ENCODE measurements around the gene PBX2. TPM values are rescaled to one million over a fixed set of nuclear protein-coding genes. Genes with fewer than 3 reads are reported as not detected.
A peak's percentile ranks its signal among the peaks of the same experiment; 100 is the strongest.

The PBX2 gene
- total and polyA plus RNA-seq, 2 of the 4 experiments (the other 2 are of a cell fraction), result 17.7 to 56.8 TPM

DNA sequence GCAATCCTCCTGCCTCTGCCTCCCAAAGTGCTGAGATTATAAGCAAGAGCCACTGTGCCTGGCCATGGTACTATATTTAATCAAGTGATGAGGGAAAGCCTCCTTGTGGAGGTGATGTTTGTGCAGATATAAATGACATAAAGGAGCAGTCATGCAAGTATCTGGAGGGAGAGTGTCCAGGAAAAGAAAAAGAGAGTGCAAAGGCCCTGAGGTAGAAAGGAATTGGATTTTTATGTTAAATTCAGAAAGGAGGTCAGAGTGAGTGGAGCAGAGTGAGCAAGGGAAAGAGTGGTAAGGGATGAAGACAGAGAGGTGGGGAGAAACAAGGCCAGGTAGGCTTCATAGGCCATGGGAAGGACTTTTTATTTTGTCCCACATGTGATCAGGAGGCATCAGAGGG, 52.5 kb downstream of the PBX2 start:
- BruUV-seq (replicated peaks), result no TSS peak
- Histone ChIP-seq H2AK5ac (ENCODE audit: low read depth, low read length) (0 out of 2 replicates have a peak overlapping the region, but pooled peaks have one; percentile 4), H3K4ac (ENCODE audit: low read depth, low read length) (no peak overlapping the region), H3K14ac (replicated peaks; ENCODE audit: low read depth, low read length) (no peak overlapping the region), H2BK20ac (ENCODE audit: low read depth, low read length) (no peak overlapping the region), H3K36me3 (ENCODE audit: control insufficient read depth, insufficient read depth, low read length) (no peaks in the 10 kb centered on the region), H3K9ac (ENCODE audit: low read depth, low read length) (no peak overlapping the region), H4K91ac (ENCODE audit: insufficient read depth, low read depth, low read length) (no peak overlapping the region), H3K56ac (ENCODE audit: extremely low read depth, insufficient read depth, low read length) (no peak overlapping the region), H2BK15ac (ENCODE audit: low read depth, low read length) (no peak overlapping the region), H3K27me3 (ENCODE audit: control insufficient read depth, insufficient read depth, low read length) (no peaks in the 10 kb centered on the region), H2BK120ac (ENCODE audit: low read depth, low read length) (no peak overlapping the region), H3K18ac (ENCODE audit: low read depth, low read length) (no peak overlapping the region), H3K27ac (ENCODE audit: insufficient read depth, low read length) (no peak overlapping the region), H4K20me1 (ENCODE audit: insufficient read depth, low read length) (no peaks in the 10 kb centered on the region), H2BK5ac (ENCODE audit: low read depth, low read length, poor library complexity, severe bottlenecking) (no peak overlapping the region), H3K9me3 (ENCODE audit: control insufficient read depth, insufficient read depth, low read length) (no peaks in the 10 kb centered on the region), H2AK9ac (replicated peaks; ENCODE audit: low read depth, low read length, poor library complexity) (no peak overlapping the region), H3K9me1 (ENCODE audit: insufficient read depth, low read length) (no peaks in the 10 kb centered on the region; the same call in 1 of the 2 replicates), H3K4me3 (ENCODE audit: insufficient read depth, low read depth, low read length) (no peak overlapping the region), H3K79me1 (ENCODE audit: low read depth in 1 of 2, low read length in 2 of 2) (no peaks in the 10 kb centered on the region), H4K8ac (ENCODE audit: low read depth in 2 of 2, low read length in 2 of 2) (no peak overlapping the region), H3K23ac (ENCODE audit: low read depth, low read length) (no peak overlapping the region), H4K5ac (ENCODE audit: low read depth, low read length) (no peak overlapping the region), H2AFZ (replicated peaks; ENCODE audit: low read length, poor library complexity) (no peak overlapping the region), H3K4me1 (ENCODE audit: control insufficient read depth, insufficient read depth, low read length) (peaks cover 7% of the 10 kb centered on the region; the same call in 1 of the 2 replicates), H3K4me2 (ENCODE audit: low read depth, low read length) (no peak overlapping the region)
- no peak for ATAC-seq (ENCODE audit: low read depth)
- in situ Hi-C loops (cut with MboI; ENCODE audit: low sequenced_read_pairs) (no loop called here), dilution Hi-C loops (cut with HindIII; ENCODE audit: low sequenced_read_pairs, unreplicated experiment) (no loop called here), intact Hi-C loops (cut with micrococcal nuclease) (no loop called here)
- TF ChIP-seq CEBPB (IDR thresholded peaks at IDR 0.05; ENCODE audit: low read depth, low read length) (no peak), CHD1 (IDR thresholded peaks at IDR 0.05; ENCODE audit: low read depth, low read length) (no peak), RAD21 (IDR thresholded peaks at IDR 0.05; ENCODE audit: low read length) (no peak), RCOR1 (IDR thresholded peaks at IDR 0.05; ENCODE audit: insufficient replicate concordance, low read length) (no peak), MXI1 (IDR thresholded peaks at IDR 0.05; ENCODE audit: borderline replicate concordance, low read depth, low read length) (no peak), BHLHE40 (IDR thresholded peaks at IDR 0.05; ENCODE audit: low read depth, low read length) (no peak), POLR2A (IDR thresholded peaks at IDR 0.05; ENCODE audit: low read depth, low read length) (no peak), RFX5 (IDR thresholded peaks at IDR 0.05; ENCODE audit: low read depth, low read length) (no peak), NFE2L2 (IDR thresholded peaks at IDR 0.05; ENCODE audit: low read depth, low read length) (no peak)
- TF ChIP-seq, protein P1, sequence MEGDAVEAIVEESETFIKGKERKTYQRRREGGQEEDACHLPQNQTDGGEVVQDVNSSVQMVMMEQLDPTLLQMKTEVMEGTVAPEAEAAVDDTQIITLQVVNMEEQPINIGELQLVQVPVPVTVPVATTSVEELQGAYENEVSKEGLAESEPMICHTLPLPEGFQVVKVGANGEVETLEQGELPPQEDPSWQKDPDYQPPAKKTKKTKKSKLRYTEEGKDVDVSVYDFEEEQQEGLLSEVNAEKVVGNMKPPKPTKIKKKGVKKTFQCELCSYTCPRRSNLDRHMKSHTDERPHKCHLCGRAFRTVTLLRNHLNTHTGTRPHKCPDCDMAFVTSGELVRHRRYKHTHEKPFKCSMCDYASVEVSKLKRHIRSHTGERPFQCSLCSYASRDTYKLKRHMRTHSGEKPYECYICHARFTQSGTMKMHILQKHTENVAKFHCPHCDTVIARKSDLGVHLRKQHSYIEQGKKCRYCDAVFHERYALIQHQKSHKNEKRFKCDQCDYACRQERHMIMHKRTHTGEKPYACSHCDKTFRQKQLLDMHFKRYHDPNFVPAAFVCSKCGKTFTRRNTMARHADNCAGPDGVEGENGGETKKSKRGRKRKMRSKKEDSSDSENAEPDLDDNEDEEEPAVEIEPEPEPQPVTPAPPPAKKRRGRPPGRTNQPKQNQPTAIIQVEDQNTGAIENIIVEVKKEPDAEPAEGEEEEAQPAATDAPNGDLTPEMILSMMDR (conservative IDR thresholded peaks at IDR 0.05; ENCODE audit: low read depth, low read length), result no peak
- TF ChIP-seq, protein P2, sequence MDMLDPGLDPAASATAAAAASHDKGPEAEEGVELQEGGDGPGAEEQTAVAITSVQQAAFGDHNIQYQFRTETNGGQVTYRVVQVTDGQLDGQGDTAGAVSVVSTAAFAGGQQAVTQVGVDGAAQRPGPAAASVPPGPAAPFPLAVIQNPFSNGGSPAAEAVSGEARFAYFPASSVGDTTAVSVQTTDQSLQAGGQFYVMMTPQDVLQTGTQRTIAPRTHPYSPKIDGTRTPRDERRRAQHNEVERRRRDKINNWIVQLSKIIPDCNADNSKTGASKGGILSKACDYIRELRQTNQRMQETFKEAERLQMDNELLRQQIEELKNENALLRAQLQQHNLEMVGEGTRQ (IDR thresholded peaks at IDR 0.05; ENCODE audit: low read depth, low read length), result no peak
- CTCF ChIA-PET, result interaction anchor here (0.7 kb wide), 1 partner anchor 61 kb away, joined by 3 read pairs; no protein-coding TSS in a partner anchor
- POLR2A ChIA-PET (ENCODE audit: unreplicated experiment), result no interaction called here
- DNase-seq, result no peak
